ENCODE data around the gene EHMT1. TPM values are rescaled to one million over a fixed set of nuclear protein-coding genes. Genes with fewer than 3 reads are reported as not detected.

The EHMT1 gene
- polyA plus RNA-seq, 3 donors = 10.1 to 46.5 (median 15.0) TPM

GRCh38 chr9:137744632-137745183, 125.9 kb downstream of the EHMT1 start:
- H2AFZ ChIP-seq (ENCODE audit: insufficient read depth, low read depth, low read length, poor library complexity, severe bottlenecking) = no peak overlapping the region
- Mint-ChIP-seq H3K4me3 (no peak overlapping the region), H3K4me1 (peaks cover 7% of the 10 kb centered on the region), H3K27me3 (ENCODE audit: low read depth in 3 of 3) (no peaks in the 10 kb centered on the region), H3K36me3 (peaks cover 73 to 86% of the 10 kb centered on the region in 2 donors), H3K9me3 (no peaks in the 10 kb centered on the region), H3K27ac (peak overlapping the region in 2 of 7 donors; percentile 37 to 71)
- intact Hi-C loops (cut with micrococcal nuclease) = no loop called here
- H3K4me1 ChIP-seq (ENCODE audit: control insufficient read depth in 1 of 2, insufficient read depth in 2 of 2, low read length in 2 of 2) = peaks cover 0 to 7% of the 10 kb centered on the region in 2 donors
- no peaks in the 10 kb centered on the region for H3K27me3 ChIP-seq (ENCODE audit: control insufficient read depth in 2 of 2, insufficient read depth in 2 of 2, low read length in 2 of 2)
- H3K27ac ChIP-seq (ENCODE audit: low read depth in 1 of 2, low read length in 2 of 2) = no peak overlapping the region
- 94% methylated on average over 9 of the region's 11 CpGs for WGBS (ENCODE audit: insufficient coverage)
- H3K4me2 ChIP-seq (replicated peaks; ENCODE audit: extremely low read depth, low read length, poor library complexity, severe bottlenecking) = no peak overlapping the region
- H3K79me2 ChIP-seq (ENCODE audit: insufficient read depth, low read length) = no peaks in the 10 kb centered on the region
- no peak overlapping the region for H3K9ac ChIP-seq (ENCODE audit: insufficient read depth, low read length, poor library complexity, severe bottlenecking)
- DNase-seq = no peak
- peaks cover 57 to 91% of the 10 kb centered on the region in 2 donors for H3K36me3 ChIP-seq (replicated peaks in 1 of 2; ENCODE audit: control insufficient read depth in 1 of 2, insufficient read depth in 2 of 2, low read length in 2 of 2)
- no peak for TF ChIP-seq CTCF (IDR thresholded peaks at IDR 0.05)
- no peaks in the 10 kb centered on the region for H3K9me3 ChIP-seq (replicated peaks in 1 of 2; ENCODE audit: control insufficient read depth in 1 of 2, insufficient read depth in 1 of 2, low read length in 2 of 2)
- H3K4me3 ChIP-seq (replicated peaks in 1 of 3; ENCODE audit: low read depth in 2 of 3, low read length in 3 of 3) = no peak overlapping the region
- H4K20me1 ChIP-seq (ENCODE audit: insufficient read depth, low read length) = peaks cover 16% of the 10 kb centered on the region

DNA sequence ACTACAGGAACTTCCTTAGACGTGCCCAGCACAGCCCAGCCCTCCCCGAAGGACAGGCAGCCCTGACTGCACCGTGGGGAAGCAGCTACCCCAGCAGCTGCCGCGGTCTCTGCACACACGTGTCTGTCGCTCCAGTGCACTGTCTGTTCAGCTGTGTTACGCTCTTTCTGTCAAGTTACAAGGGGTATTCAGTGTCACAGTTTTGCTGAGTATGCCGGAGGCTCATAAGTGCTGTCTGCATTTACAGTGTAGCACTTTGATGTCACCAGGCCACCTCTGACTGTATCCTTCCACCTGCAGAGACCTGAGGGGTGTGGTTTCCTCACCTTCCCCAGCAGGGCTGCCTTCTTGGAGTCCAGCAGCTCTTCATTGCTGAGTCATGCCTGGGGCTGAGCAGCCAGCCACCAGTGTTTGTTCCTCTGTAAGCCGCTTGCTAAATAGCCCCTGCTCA, 126.8 kb downstream of the EHMT1 start:
- no peak for TF ChIP-seq CTCF (IDR thresholded peaks at IDR 0.05)
- Mint-ChIP-seq H3K36me3 (peaks cover 72 to 84% of the 10 kb centered on the region in 2 donors), H3K9me3 (peaks cover 0 to 3% (median 0%) of the 10 kb centered on the region in 7 donors), H3K27ac (peak overlapping the region in 6 of 7 donors; percentile 19 to 73 (median 40)), H3K4me1 (peaks cover 7% of the 10 kb centered on the region), H3K4me3 (no peak overlapping the region), H3K27me3 (ENCODE audit: low read depth in 3 of 3) (no peaks in the 10 kb centered on the region)
- H3K27ac ChIP-seq (ENCODE audit: low read depth in 1 of 2, low read length in 2 of 2) = peak overlapping the region in 1 of 2 donors; percentile 6
- H2AFZ ChIP-seq (ENCODE audit: insufficient read depth, low read depth, low read length, poor library complexity, severe bottlenecking) = no peak overlapping the region
- H3K36me3 ChIP-seq (replicated peaks in 1 of 2; ENCODE audit: control insufficient read depth in 1 of 2, insufficient read depth in 2 of 2, low read length in 2 of 2) = peaks cover 62 to 92% of the 10 kb centered on the region in 2 donors
- peaks cover 0 to 7% of the 10 kb centered on the region in 2 donors for H3K4me1 ChIP-seq (ENCODE audit: control insufficient read depth in 1 of 2, insufficient read depth in 2 of 2, low read length in 2 of 2)
- H3K4me3 ChIP-seq (replicated peaks in 1 of 3; ENCODE audit: low read depth in 2 of 3, low read length in 3 of 3) = no peak overlapping the region
- H3K9ac ChIP-seq (ENCODE audit: insufficient read depth, low read length, poor library complexity, severe bottlenecking) = no peak overlapping the region
- no peak overlapping the region for H3K4me2 ChIP-seq (replicated peaks; ENCODE audit: extremely low read depth, low read length, poor library complexity, severe bottlenecking)
- H3K27me3 ChIP-seq (ENCODE audit: control insufficient read depth in 2 of 2, insufficient read depth in 2 of 2, low read length in 2 of 2) = no peaks in the 10 kb centered on the region
- H4K20me1 ChIP-seq (ENCODE audit: insufficient read depth, low read length) = peaks cover 16% of the 10 kb centered on the region
- intact Hi-C loops (cut with micrococcal nuclease) = no loop called here
- WGBS (ENCODE audit: insufficient coverage) = 7% methylated on average over 10 of the region's 10 CpGs
- DNase-seq = no peak
- H3K9me3 ChIP-seq (replicated peaks in 1 of 2; ENCODE audit: control insufficient read depth in 1 of 2, insufficient read depth in 1 of 2, low read length in 2 of 2) = no peaks in the 10 kb centered on the region
- H3K79me2 ChIP-seq (ENCODE audit: insufficient read depth, low read length) = no peaks in the 10 kb centered on the region
